ENCODE results near the gene ESR2. TPM values are rescaled to one million over a fixed set of nuclear protein-coding genes. Genes with fewer than 3 reads are reported as not detected.
A peak's percentile ranks its signal among the peaks of the same experiment; 100 is the strongest.

Gene ESR2
- total and polyA plus RNA-seq, 2 donors (not counting 3 experiments of a cell fraction or from before 2014, with no cell fraction given), result 0.10 to 0.58 TPM

DNA sequence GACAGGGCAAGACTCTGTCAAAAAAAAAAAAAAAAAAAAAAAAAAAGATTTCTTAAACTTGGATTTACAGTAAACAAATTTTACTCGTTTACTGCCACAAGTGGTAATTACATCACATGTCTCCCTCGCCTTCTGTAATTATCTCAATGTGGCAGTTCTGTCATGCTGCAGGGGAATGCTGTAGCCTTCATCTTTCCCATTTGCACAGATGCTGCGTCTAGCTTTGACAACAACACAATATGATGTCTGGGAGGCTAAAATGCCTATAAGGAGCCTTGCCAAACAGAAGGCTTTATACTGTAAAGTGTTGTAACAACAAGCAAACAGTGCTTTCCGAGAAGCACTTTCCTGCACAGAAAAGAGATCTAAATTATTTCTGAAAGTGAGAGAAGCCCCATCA, 48.7 kb downstream of the ESR2 start:
- no peak overlapping the region for H3K9ac ChIP-seq (replicated peaks; ENCODE audit: extremely low read depth, insufficient read depth, low read length)
- no peaks in the 10 kb centered on the region for H3K27me3 ChIP-seq (ENCODE audit: control insufficient read depth in 2 of 2, insufficient read depth in 2 of 2, low read length in 2 of 2)
- no peak for TF ChIP-seq POLR2AphosphoS5 (IDR thresholded peaks at IDR 0.05; ENCODE audit: insufficient read depth, low read depth, low read length)
- TF ChIP-seq, protein P1, sequence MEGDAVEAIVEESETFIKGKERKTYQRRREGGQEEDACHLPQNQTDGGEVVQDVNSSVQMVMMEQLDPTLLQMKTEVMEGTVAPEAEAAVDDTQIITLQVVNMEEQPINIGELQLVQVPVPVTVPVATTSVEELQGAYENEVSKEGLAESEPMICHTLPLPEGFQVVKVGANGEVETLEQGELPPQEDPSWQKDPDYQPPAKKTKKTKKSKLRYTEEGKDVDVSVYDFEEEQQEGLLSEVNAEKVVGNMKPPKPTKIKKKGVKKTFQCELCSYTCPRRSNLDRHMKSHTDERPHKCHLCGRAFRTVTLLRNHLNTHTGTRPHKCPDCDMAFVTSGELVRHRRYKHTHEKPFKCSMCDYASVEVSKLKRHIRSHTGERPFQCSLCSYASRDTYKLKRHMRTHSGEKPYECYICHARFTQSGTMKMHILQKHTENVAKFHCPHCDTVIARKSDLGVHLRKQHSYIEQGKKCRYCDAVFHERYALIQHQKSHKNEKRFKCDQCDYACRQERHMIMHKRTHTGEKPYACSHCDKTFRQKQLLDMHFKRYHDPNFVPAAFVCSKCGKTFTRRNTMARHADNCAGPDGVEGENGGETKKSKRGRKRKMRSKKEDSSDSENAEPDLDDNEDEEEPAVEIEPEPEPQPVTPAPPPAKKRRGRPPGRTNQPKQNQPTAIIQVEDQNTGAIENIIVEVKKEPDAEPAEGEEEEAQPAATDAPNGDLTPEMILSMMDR (IDR thresholded peaks at IDR 0.05; ENCODE audit: extremely low read depth in 1 of 2, insufficient read depth in 1 of 2, low read depth in 1 of 2, low read length in 2 of 2), result no peak
- TF ChIP-seq MAX (IDR thresholded peaks at IDR 0.05; ENCODE audit: insufficient read depth, insufficient read length), result no peak
- no peak for TF ChIP-seq POLR2A (IDR thresholded peaks at IDR 0.05; ENCODE audit: low read depth, low read length)
- no peak for TF ChIP-seq EZH2 (IDR thresholded peaks at IDR 0.05; ENCODE audit: borderline replicate concordance, low read depth, low read length, severe bottlenecking)
- H2AFZ ChIP-seq (ENCODE audit: low read depth, low read length), result no peak overlapping the region
- DNase-seq (ENCODE audit: low read depth, low spot score) (no peak), FAIRE-seq (no peak)
- no peaks in the 10 kb centered on the region for H3K79me2 ChIP-seq (ENCODE audit: control insufficient read depth, insufficient read depth, low read length)
- H3K4me1 ChIP-seq (ENCODE audit: control insufficient read depth, extremely low read depth, insufficient read depth, low read length), result no peaks in the 10 kb centered on the region
- no peak overlapping the region for H3K27ac ChIP-seq (ENCODE audit: insufficient read depth, low read depth, low read length)
- no peak overlapping the region for H3K4me3 ChIP-seq (replicated peaks in 1 of 3; ENCODE audit: insufficient read depth in 1 of 3, low read depth in 1 of 3, low read length in 3 of 3)
- ChIA-PET POLR2A (no interaction called here), CTCF (no interaction called here)
- H3K4me2 ChIP-seq (ENCODE audit: insufficient read depth, low read length), result no peak overlapping the region
- intact Hi-C loops (cut with micrococcal nuclease) (no loop called here), dilution Hi-C loops (cut with MboI; ENCODE audit: extremely low pct_ligation_motif_present, low sequenced_read_pairs) (no loop called here)
- no peaks in the 10 kb centered on the region for H3K36me3 ChIP-seq (ENCODE audit: control insufficient read depth in 2 of 2, extremely low read depth in 1 of 2, insufficient read depth in 2 of 2, low read length in 2 of 2)
- H3K9me3 ChIP-seq (replicated peaks; ENCODE audit: control insufficient read depth, insufficient read depth, low read length), result no peaks in the 10 kb centered on the region
- no peaks in the 10 kb centered on the region for H4K20me1 ChIP-seq (replicated peaks; ENCODE audit: control insufficient read depth, extremely low read depth, insufficient read depth, low read length)
- BruUV-seq (replicated peaks), result no TSS peak
- no peaks in the 10 kb centered on the region for H3K9me1 ChIP-seq (replicated peaks; ENCODE audit: control insufficient read depth, extremely low read depth, insufficient read depth, low read length)

DNA sequence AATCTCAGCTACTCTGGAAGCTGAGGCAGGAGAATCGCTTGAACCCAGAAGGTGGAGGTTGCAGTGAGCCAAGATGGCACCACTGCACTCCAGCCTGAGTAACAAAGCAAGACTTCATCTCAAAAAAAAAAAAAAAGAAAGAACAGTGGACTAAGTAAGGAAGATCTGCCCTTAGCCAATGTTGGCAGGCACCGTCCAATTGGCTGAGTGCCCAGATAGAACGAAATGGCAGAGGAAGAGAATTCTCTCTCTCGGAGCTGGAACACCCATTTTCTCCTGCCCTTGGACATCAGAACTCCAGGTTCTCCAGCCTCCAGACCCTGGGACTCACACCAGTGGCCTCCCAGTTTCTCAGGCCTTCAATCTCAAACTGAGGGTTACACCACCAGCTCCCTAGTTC, 49.9 kb downstream of the ESR2 start:
- Histone ChIP-seq H3K27ac (ENCODE audit: insufficient read depth, low read depth, low read length) (no peak overlapping the region), H3K4me2 (ENCODE audit: insufficient read depth, low read length) (no peak overlapping the region), H3K9me1 (replicated peaks; ENCODE audit: control insufficient read depth, extremely low read depth, insufficient read depth, low read length) (no peaks in the 10 kb centered on the region), H3K4me1 (ENCODE audit: control insufficient read depth, extremely low read depth, insufficient read depth, low read length) (no peaks in the 10 kb centered on the region), H3K9ac (replicated peaks; ENCODE audit: extremely low read depth, insufficient read depth, low read length) (no peak overlapping the region), H3K4me3 (replicated peaks in 1 of 3; ENCODE audit: insufficient read depth in 1 of 3, low read depth in 1 of 3, low read length in 3 of 3) (no peak overlapping the region), H3K9me3 (replicated peaks; ENCODE audit: control insufficient read depth, insufficient read depth, low read length) (no peaks in the 10 kb centered on the region), H4K20me1 (replicated peaks; ENCODE audit: control insufficient read depth, extremely low read depth, insufficient read depth, low read length) (no peaks in the 10 kb centered on the region), H3K79me2 (ENCODE audit: control insufficient read depth, insufficient read depth, low read length) (no peaks in the 10 kb centered on the region), H3K27me3 (ENCODE audit: control insufficient read depth in 2 of 2, insufficient read depth in 2 of 2, low read length in 2 of 2) (no peaks in the 10 kb centered on the region), H2AFZ (ENCODE audit: low read depth, low read length) (no peak overlapping the region), H3K36me3 (ENCODE audit: control insufficient read depth in 2 of 2, extremely low read depth in 1 of 2, insufficient read depth in 2 of 2, low read length in 2 of 2) (no peaks in the 10 kb centered on the region)
- ChIA-PET POLR2A (interaction anchor here (0.7 kb wide), 2 partner anchors 11 to 53 kb away, joined by 3 to 5 read pairs; no protein-coding TSS in a partner anchor), CTCF (no interaction called here)
- FAIRE-seq, result no peak
- dilution Hi-C loops (cut with MboI; ENCODE audit: extremely low pct_ligation_motif_present, low sequenced_read_pairs) (no loop called here), intact Hi-C loops (cut with micrococcal nuclease) (no loop called here)
- BruUV-seq (replicated peaks), result no TSS peak
- no peak for TF ChIP-seq EZH2 (IDR thresholded peaks at IDR 0.05; ENCODE audit: borderline replicate concordance, low read depth, low read length, severe bottlenecking)
- TF ChIP-seq, protein P1 (IDR thresholded peaks at IDR 0.05; ENCODE audit: extremely low read depth in 1 of 2, insufficient read depth in 1 of 2, low read depth in 1 of 2, low read length in 2 of 2), result no peak
- peak; percentile 31 for DNase-seq (ENCODE audit: low read depth, low spot score)
